ENCODE results near the gene HDLBP.
"Not testable (repeated sequence)": the region's sequence is repeated elsewhere in the genome, so short reads cannot be mapped to it uniquely, and the experiment has no call there.

The HDLBP gene

GRCh38 chr2:241208058-241208457 is 107.4 kb downstream of the HDLBP start:
- no peak for DNase-seq

GRCh38 chr2:241207641-241208040 is 107.8 kb downstream of the HDLBP start:
- no peak for DNase-seq

- DNase-seq = no peak
Observed at GRCh38 chr2:241207151-241207550, 108.3 kb downstream of the HDLBP start.

GRCh38 chr2:241205086-241205485 is 110.4 kb downstream of the HDLBP start:
- no peak for DNase-seq

- no peak for DNase-seq
Observed at GRCh38 chr2:241204490-241204889, 111.0 kb downstream of the HDLBP start.

- no peak for DNase-seq
Observed at GRCh38 chr2:241204010-241204384, 111.5 kb downstream of the HDLBP start.

- DNase-seq = no peak
Observed at GRCh38 chr2:241203218-241204009, 112.1 kb downstream of the HDLBP start.

- no peak for DNase-seq
Observed at GRCh38 chr2:241202681-241203080, 112.8 kb downstream of the HDLBP start.

- no peak for DNase-seq
Observed at GRCh38 chr2:241202268-241202585, 113.2 kb downstream of the HDLBP start.

- DNase-seq = no peak
Observed at GRCh38 chr2:241201445-241202267, 113.8 kb downstream of the HDLBP start.

GRCh38 chr2:241200822-241201395 is 114.6 kb downstream of the HDLBP start:
- no peak for DNase-seq

GRCh38 chr2:241199897-241200821 is 115.3 kb downstream of the HDLBP start:
- DNase-seq = no peak

- DNase-seq = no peak
Observed at GRCh38 chr2:241199286-241199685, 116.2 kb downstream of the HDLBP start.

GRCh38 chr2:241198381-241199279 is 116.8 kb downstream of the HDLBP start:
- DNase-seq = no peak

GRCh38 chr2:241197947-241198346 is 117.5 kb downstream of the HDLBP start:
- DNase-seq = no peak

- not testable (repeated sequence) for DNase-seq
Observed at GRCh38 chr2:241197246-241197645, 118.2 kb downstream of the HDLBP start.

- DNase-seq = no peak
Observed at GRCh38 chr2:241195506-241196130, 119.9 kb downstream of the HDLBP start.

- no peak for DNase-seq
Observed at GRCh38 chr2:241194811-241195210, 120.7 kb downstream of the HDLBP start.

GRCh38 chr2:241193271-241193670 is 122.2 kb downstream of the HDLBP start:
- DNase-seq = no peak

- no peak for DNase-seq
Observed at GRCh38 chr2:241191081-241191480, 124.4 kb downstream of the HDLBP start.

Measured in fibroblast of skin of scalp (primary cell).